HEK293T (cell line): Measurements from ENCODE around the gene GRK6.

Experiments
- CTBP1 ChIP-seq: fragments of 450-650 bp; IDR thresholded peaks from 2 replicates; pipeline ENCODE4 v1.6.1; 2016; ENCODE audit warnings: borderline replicate concordance
- ELF4 ChIP-seq: fragments of 450-650 bp; IDR thresholded peaks from 2 replicates; pipeline ENCODE4 v1.6.1; 2017; ENCODE audit warnings: antibody characterized with exemption
- FOXK2 ChIP-seq: fragments of 450-650 bp; IDR thresholded peaks from 2 replicates; pipeline ENCODE4 v1.6.1; 2016; ENCODE audit warnings: mild to moderate bottlenecking
- PKNOX1 ChIP-seq: fragments of 450-650 bp; IDR thresholded peaks from 2 replicates; pipeline ENCODE4 v1.6.1; 2016
- SP1 ChIP-seq: fragments of 450-650 bp; IDR thresholded peaks from 2 replicates; pipeline ENCODE4 v1.6.1; 2017
- TARDBP ChIP-seq: fragments of 450-650 bp; IDR thresholded peaks from 2 replicates; pipeline ENCODE4 v1.6.1; 2016
- ZNF384 ChIP-seq: fragments of 450-650 bp; IDR thresholded peaks from 2 replicates; pipeline ENCODE4 v1.6.1; 2016

GRCh38 chr5:177431317-177432142 lies 5.1 kb downstream of the GRK6 start:
- TF ChIP-seq PKNOX1 (no peak), TARDBP (no peak), SP1 (no peak), CTBP1 (no peak), ZNF384 (no peak), ELF4 (no peak), FOXK2 (no peak)
